Measurements from ENCODE around the gene ARHGAP28. TPM values are rescaled to one million over a fixed set of nuclear protein-coding genes. Genes with fewer than 3 reads are reported as not detected.

Gene ARHGAP28
- total RNA-seq, 1 experiment from 2014 or later: 0.41 TPM

GRCh38 chr18:6865251-6865650 lies 135.7 kb downstream of the ARHGAP28 start:
- H3K4me3 ChIP-seq (ENCODE audit: low read depth in 2 of 2, low read length in 2 of 2): no peak overlapping the region
- no peaks in the 10 kb centered on the region for H3K36me3 ChIP-seq (ENCODE audit: control insufficient read depth, insufficient read depth, low read length)
- ChIA-PET CTCF (no interaction called here), POLR2A (no interaction called here)
- no peaks in the 10 kb centered on the region for H3K4me1 ChIP-seq (ENCODE audit: control insufficient read depth, insufficient read depth, low read length)
- H3K27me3 ChIP-seq (ENCODE audit: control insufficient read depth, insufficient read depth, low read length): no peaks in the 10 kb centered on the region
- in situ Hi-C loops (cut with HindIII; ENCODE audit: low pct_unique_long_range_greater_than_20kb, low sequenced_read_pairs): no loop called here
- H3K9me3 ChIP-seq (ENCODE audit: control insufficient read depth, insufficient read depth, low read depth, low read length): no peaks in the 10 kb centered on the region
- H3K27ac ChIP-seq (ENCODE audit: low read length): no peak overlapping the region
- DNase-seq (ENCODE audit: low read depth, low spot score): no peak
- intact Hi-C loops (cut with micrococcal nuclease; ENCODE audit: unreplicated experiment): no loop called here
- ATAC-seq: no peak
- BruUV-seq (replicated peaks): no TSS peak
- TF ChIP-seq, protein P1, sequence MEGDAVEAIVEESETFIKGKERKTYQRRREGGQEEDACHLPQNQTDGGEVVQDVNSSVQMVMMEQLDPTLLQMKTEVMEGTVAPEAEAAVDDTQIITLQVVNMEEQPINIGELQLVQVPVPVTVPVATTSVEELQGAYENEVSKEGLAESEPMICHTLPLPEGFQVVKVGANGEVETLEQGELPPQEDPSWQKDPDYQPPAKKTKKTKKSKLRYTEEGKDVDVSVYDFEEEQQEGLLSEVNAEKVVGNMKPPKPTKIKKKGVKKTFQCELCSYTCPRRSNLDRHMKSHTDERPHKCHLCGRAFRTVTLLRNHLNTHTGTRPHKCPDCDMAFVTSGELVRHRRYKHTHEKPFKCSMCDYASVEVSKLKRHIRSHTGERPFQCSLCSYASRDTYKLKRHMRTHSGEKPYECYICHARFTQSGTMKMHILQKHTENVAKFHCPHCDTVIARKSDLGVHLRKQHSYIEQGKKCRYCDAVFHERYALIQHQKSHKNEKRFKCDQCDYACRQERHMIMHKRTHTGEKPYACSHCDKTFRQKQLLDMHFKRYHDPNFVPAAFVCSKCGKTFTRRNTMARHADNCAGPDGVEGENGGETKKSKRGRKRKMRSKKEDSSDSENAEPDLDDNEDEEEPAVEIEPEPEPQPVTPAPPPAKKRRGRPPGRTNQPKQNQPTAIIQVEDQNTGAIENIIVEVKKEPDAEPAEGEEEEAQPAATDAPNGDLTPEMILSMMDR (IDR thresholded peaks at IDR 0.05): no peak
- TF ChIP-seq TCF7L2 (IDR thresholded peaks at IDR 0.05; ENCODE audit: low read depth, low read length) (no peak), SIN3A (IDR thresholded peaks at IDR 0.05; ENCODE audit: borderline replicate concordance, insufficient read depth, low read depth, low read length) (no peak), REST (IDR thresholded peaks at IDR 0.05; ENCODE audit: insufficient read depth in 1 of 2, low read depth in 2 of 2, low read length in 1 of 2) (no peak), POLR2AphosphoS5 (IDR thresholded peaks at IDR 0.05; ENCODE audit: low read depth, low read length) (no peak)

DNA sequence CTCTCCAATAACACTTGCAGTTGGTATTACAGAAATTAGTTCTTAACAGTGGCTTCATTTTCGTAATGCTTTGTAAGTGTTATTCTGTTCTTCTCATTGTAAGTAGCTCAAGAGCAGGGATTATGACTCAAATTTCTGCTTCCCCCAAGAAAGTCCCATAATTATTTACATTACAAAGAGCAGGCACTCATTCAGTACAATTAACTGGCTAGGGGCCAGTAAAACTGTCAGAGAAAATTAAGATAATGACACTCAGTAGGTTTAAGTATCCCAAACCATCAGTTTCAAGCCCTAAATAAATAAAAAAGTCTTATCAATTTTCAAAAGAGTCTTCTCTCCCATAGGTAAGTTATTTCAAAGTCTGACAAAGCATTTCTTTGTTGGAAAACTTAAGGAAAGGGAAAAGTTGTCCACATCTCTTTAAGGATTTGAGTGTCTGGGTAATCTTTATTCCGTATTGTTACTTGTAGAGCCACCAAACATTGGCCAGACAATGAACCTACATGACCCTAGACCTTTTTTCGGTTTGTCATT lies 137.1 kb downstream of the ARHGAP28 start:
- CTCF ChIA-PET: no interaction called here

More for the DNA sequence above, 137.1 kb downstream of the ARHGAP28 start:
- in situ Hi-C loops (cut with HindIII; ENCODE audit: low pct_unique_long_range_greater_than_20kb, low sequenced_read_pairs) (no loop called here), intact Hi-C loops (cut with micrococcal nuclease; ENCODE audit: unreplicated experiment) (no loop called here)
- Histone ChIP-seq H3K4me1 (ENCODE audit: control insufficient read depth, insufficient read depth, low read length) (no peaks in the 10 kb centered on the region), H3K36me3 (ENCODE audit: control insufficient read depth, insufficient read depth, low read length) (no peaks in the 10 kb centered on the region), H3K9me3 (ENCODE audit: control insufficient read depth, insufficient read depth, low read depth, low read length) (no peaks in the 10 kb centered on the region), H3K27ac (ENCODE audit: low read length) (no peak overlapping the region), H3K27me3 (ENCODE audit: control insufficient read depth, insufficient read depth, low read length) (no peaks in the 10 kb centered on the region), H3K4me3 (ENCODE audit: low read depth in 2 of 2, low read length in 2 of 2) (no peak overlapping the region)
- DNase-seq (ENCODE audit: low read depth, low spot score): no peak
- POLR2A ChIA-PET: no interaction called here
- TF ChIP-seq REST (IDR thresholded peaks at IDR 0.05; ENCODE audit: insufficient read depth in 1 of 2, low read depth in 2 of 2, low read length in 1 of 2) (no peak), TCF7L2 (IDR thresholded peaks at IDR 0.05; ENCODE audit: low read depth, low read length) (no peak), POLR2AphosphoS5 (IDR thresholded peaks at IDR 0.05; ENCODE audit: low read depth, low read length) (no peak), SIN3A (IDR thresholded peaks at IDR 0.05; ENCODE audit: borderline replicate concordance, insufficient read depth, low read depth, low read length) (no peak)
- TF ChIP-seq, protein P1 (IDR thresholded peaks at IDR 0.05): no peak
- BruUV-seq (replicated peaks): no TSS peak
- no peak for ATAC-seq
